ENCODE results near the gene ADM2.

DNA sequence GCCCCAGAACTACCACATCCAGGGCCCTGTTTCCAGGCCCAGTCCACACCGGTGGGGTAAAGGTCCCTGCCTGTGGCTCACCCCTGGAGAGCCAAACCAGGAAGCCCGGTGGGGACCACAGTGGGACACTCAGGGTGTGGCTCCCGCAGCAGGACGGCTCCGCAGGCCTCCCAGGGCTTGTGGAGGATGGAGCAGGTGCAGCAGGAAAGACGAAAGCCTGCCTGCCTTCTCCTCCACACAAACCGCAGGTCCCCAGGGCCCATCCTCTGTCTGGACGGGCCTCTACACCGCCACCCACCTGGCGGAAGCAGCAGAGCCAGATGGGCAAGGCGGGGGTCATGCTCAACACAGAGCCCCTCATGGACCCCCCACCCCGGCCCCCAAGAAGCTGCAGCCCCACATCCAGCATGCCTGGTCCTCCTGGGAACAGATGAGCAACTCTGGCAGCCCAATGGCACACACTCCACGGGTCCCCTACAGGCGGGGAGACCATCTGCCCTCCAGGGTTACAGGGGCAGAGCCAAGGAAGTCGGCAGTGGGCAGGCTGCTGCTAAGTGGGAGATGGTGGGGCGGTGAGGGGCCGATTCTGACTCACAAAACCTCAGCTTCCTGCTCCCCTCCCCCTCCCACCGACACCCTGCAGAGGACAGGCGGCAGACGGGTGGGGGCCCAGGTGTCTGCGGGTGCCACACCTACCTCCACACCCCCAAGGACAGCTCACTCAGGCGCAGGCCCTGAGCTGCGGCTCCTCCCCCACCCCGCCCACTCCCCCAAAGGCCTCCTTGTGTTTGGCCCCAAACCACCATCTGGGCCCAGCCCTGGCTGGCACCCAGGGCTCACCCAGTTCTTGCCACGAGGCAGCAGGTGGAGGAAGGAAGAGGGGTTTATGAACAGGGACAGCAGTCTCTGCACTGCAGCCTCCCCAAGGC, 11.7 kb upstream of the ADM2 start:
- TF ChIP-seq, protein P1, sequence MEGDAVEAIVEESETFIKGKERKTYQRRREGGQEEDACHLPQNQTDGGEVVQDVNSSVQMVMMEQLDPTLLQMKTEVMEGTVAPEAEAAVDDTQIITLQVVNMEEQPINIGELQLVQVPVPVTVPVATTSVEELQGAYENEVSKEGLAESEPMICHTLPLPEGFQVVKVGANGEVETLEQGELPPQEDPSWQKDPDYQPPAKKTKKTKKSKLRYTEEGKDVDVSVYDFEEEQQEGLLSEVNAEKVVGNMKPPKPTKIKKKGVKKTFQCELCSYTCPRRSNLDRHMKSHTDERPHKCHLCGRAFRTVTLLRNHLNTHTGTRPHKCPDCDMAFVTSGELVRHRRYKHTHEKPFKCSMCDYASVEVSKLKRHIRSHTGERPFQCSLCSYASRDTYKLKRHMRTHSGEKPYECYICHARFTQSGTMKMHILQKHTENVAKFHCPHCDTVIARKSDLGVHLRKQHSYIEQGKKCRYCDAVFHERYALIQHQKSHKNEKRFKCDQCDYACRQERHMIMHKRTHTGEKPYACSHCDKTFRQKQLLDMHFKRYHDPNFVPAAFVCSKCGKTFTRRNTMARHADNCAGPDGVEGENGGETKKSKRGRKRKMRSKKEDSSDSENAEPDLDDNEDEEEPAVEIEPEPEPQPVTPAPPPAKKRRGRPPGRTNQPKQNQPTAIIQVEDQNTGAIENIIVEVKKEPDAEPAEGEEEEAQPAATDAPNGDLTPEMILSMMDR (IDR thresholded peaks at IDR 0.05), result no peak
- no peak for TF ChIP-seq EP300 (IDR thresholded peaks at IDR 0.05)
